H9 (cell line): ENCODE data around the gene HMG20B. TPM values are rescaled to one million over a fixed set of nuclear protein-coding genes. Genes with fewer than 3 reads are reported as not detected.
"Not testable (repeated sequence)": the region's sequence is repeated elsewhere in the genome, so short reads cannot be mapped to it uniquely, and the experiment has no call there.

Experiments
- DNase-seq: peaks from one replicate; pipeline ENCODE4 v3.0.0-alpha.2; 2017
- H2AFZ ChIP-seq: one replicate; pipeline ENCODE4 v1.6.1; 2013; ENCODE audit warnings: mild to moderate bottlenecking, low read length, control low read depth, moderate library complexity
- H2AK5ac ChIP-seq: 2 replicates; pipeline ENCODE4 v1.6.1; 2013; ENCODE audit warnings: low read length, control low read depth, mixed read lengths; ENCODE audit not compliant: insufficient read length
- H2BK120ac ChIP-seq: one replicate; pipeline ENCODE4 v1.6.1; 2013; ENCODE audit warnings: low read depth, mild to moderate bottlenecking, low read length, control low read depth, inconsistent platforms; ENCODE audit not compliant: poor library complexity, severe bottlenecking
- H2BK12ac ChIP-seq: 2 replicates; pipeline ENCODE4 v1.6.1; 2013; ENCODE audit warnings: low read length, control low read depth, mixed read lengths, low read depth; ENCODE audit not compliant: insufficient read length
- H2BK15ac ChIP-seq: 2 replicates; pipeline ENCODE4 v1.6.1; 2013; ENCODE audit warnings: low read depth, low read length, control low read depth
- H2BK20ac ChIP-seq: one replicate; pipeline ENCODE4 v1.6.1; 2013; ENCODE audit warnings: low read depth, mild to moderate bottlenecking, low read length, control low read depth, inconsistent platforms; ENCODE audit not compliant: poor library complexity, severe bottlenecking
- H2BK5ac ChIP-seq: 2 replicates; pipeline ENCODE4 v1.6.1; 2013; ENCODE audit warnings: low read length, control low read depth, mixed read lengths; ENCODE audit not compliant: insufficient read length
- H3K14ac ChIP-seq: 2 replicates; pipeline ENCODE4 v1.6.1; 2013; ENCODE audit warnings: low read length, control low read depth; ENCODE audit not compliant: insufficient read depth
- H3K18ac ChIP-seq: 2 replicates; pipeline ENCODE4 v1.6.1; 2013; ENCODE audit warnings: low read depth, mild to moderate bottlenecking, mixed read lengths, low read length, control low read depth; ENCODE audit not compliant: insufficient read length
- H3K23ac ChIP-seq: 2 replicates; pipeline ENCODE4 v1.6.1; 2013; ENCODE audit warnings: low read length, control low read depth, mixed read lengths, low read depth; ENCODE audit not compliant: insufficient read length
- H3K23me2 ChIP-seq: 2 replicates; pipeline ENCODE4 v1.6.1; 2013; ENCODE audit warnings: low read depth, mild to moderate bottlenecking, mixed read lengths, low read length, control low read depth; ENCODE audit not compliant: insufficient read length, poor library complexity, severe bottlenecking
- H3K27ac ChIP-seq: 2 replicates; pipeline ENCODE4 v1.5.1; 2013; ENCODE audit warnings: low read length, control low read depth, mixed read lengths, low read depth; ENCODE audit not compliant: insufficient read length
- H3K27me3 ChIP-seq: 2 replicates; pipeline ENCODE4 v1.6.1; 2013; ENCODE audit warnings: low read length, control low read depth, inconsistent platforms; ENCODE audit not compliant: insufficient read depth
- H3K4ac ChIP-seq: 2 replicates; pipeline ENCODE4 v1.6.1; 2013; ENCODE audit warnings: low read depth, mild to moderate bottlenecking, control low read depth, inconsistent platforms, low read length, moderate library complexity
- H3K4me1 ChIP-seq: 2 replicates; pipeline ENCODE4 v1.6.1; 2013; ENCODE audit warnings: low read length, control low read depth, inconsistent platforms; ENCODE audit not compliant: insufficient read depth
- H3K4me2 ChIP-seq: 2 replicates; pipeline ENCODE4 v1.6.1; 2013; ENCODE audit warnings: low read length, control low read depth, mixed read lengths; ENCODE audit not compliant: insufficient read length, insufficient read depth
- H3K56ac ChIP-seq: 2 replicates; pipeline ENCODE4 v1.6.1; 2013; ENCODE audit warnings: low read depth, mild to moderate bottlenecking, mixed read lengths, low read length, control low read depth; ENCODE audit not compliant: insufficient read length
- H3K79me1 ChIP-seq: 2 replicates; pipeline ENCODE4 v1.6.1; 2013; ENCODE audit warnings: low read depth, mild to moderate bottlenecking, moderate library complexity, low read length, control low read depth, inconsistent platforms; ENCODE audit not compliant: insufficient read depth, poor library complexity, severe bottlenecking
- H3K79me2 ChIP-seq: 2 replicates; pipeline ENCODE4 v1.6.1; 2013; ENCODE audit warnings: low read length, control low read depth, inconsistent platforms; ENCODE audit not compliant: insufficient read depth
- H3K9ac ChIP-seq: 2 replicates; pipeline ENCODE4 v1.6.1; 2013; ENCODE audit warnings: low read length, control low read depth, mixed read lengths; ENCODE audit not compliant: insufficient read length; ENCODE audit errors: extremely low read depth
- H3K9me3 ChIP-seq: one replicate; pipeline ENCODE4 v1.6.1; 2013; ENCODE audit warnings: low read depth, low read length, inconsistent platforms; ENCODE audit not compliant: control insufficient read depth
- H3T11ph ChIP-seq: one replicate; pipeline ENCODE4 v1.6.1; 2013; ENCODE audit warnings: mild to moderate bottlenecking, low read length, control low read depth, inconsistent platforms
- H4K20me1 ChIP-seq: one replicate; pipeline ENCODE4 v1.6.1; 2013; ENCODE audit not compliant: control insufficient read depth, insufficient read length, insufficient read depth
- H4K5ac ChIP-seq: 2 replicates; pipeline ENCODE4 v1.6.1; 2013; ENCODE audit warnings: low read depth, mild to moderate bottlenecking, mixed read lengths, low read length, control low read depth; ENCODE audit not compliant: insufficient read length
- H4K8ac ChIP-seq: replicated peaks from 2 replicates; pipeline ENCODE4 v1.6.1; 2013; ENCODE audit warnings: low read length, control low read depth, mixed read lengths, low read depth; ENCODE audit not compliant: insufficient read length
- H4K91ac ChIP-seq: 2 replicates; pipeline ENCODE4 v1.6.1; 2013; ENCODE audit warnings: low read depth, mild to moderate bottlenecking, moderate library complexity, mixed read lengths, low read length, control low read depth; ENCODE audit not compliant: insufficient read length
- H3K27ac Mint-ChIP-seq, 3 experiments: 2 replicates in 2 of 3; 3 replicates in 1 of 3; pipeline ENCODE4 v1.8.0; 2020 to 2021; ENCODE audit warnings: mixed read lengths in 3 of 3, mild to moderate bottlenecking in 1 of 3, moderate library complexity in 1 of 3
- H3K27me3 Mint-ChIP-seq: 2 replicates; pipeline ENCODE4 v1.8.0; 2021; ENCODE audit warnings: low read depth, mild to moderate bottlenecking, moderate library complexity, mixed read lengths
- H3K36me3 Mint-ChIP-seq, 3 experiments: 2 replicates in 2 of 3; 3 replicates in 1 of 3; pipeline ENCODE4 v1.8.0; 2020 to 2021; ENCODE audit warnings: low read depth in 3 of 3, mixed read lengths in 3 of 3; ENCODE audit not compliant: insufficient read depth in 1 of 3
- H3K4me1 Mint-ChIP-seq, 2 experiments: 2 replicates each; pipeline ENCODE4 v1.8.0; 2020; ENCODE audit warnings: mixed read lengths in 2 of 2
- H3K4me3 Mint-ChIP-seq, 2 experiments: 2 replicates in 1 of 2; 3 replicates in 1 of 2; pipeline ENCODE4 v1.8.0; 2020 to 2021; ENCODE audit warnings: mild to moderate bottlenecking in 2 of 2, mixed read lengths in 2 of 2, moderate library complexity in 1 of 2
- H3K9me3 Mint-ChIP-seq, 2 experiments: 2 replicates in 1 of 2; 3 replicates in 1 of 2; pipeline ENCODE4 v1.8.0; 2020; ENCODE audit warnings: mild to moderate bottlenecking in 2 of 2, mixed read lengths in 2 of 2, moderate library complexity in 1 of 2
- WGBS: extraction: QIAGEN DNeasy Blood & Tissue Kit; methylation state at CpG from one replicate; pipeline ENCODE4 v1.1.7; 2013; ENCODE audit warnings: missing lambda C conversion rate, low lambda C conversion rate, mixed read lengths; ENCODE audit not compliant: insufficient read length; ENCODE audit errors: extremely low coverage; 5-methylcytosine and 5-hydroxymethylcytosine counted together
- total RNA-seq: library from RNA; stranded (reverse); gene quantifications from 2 replicates; pipeline ENCODE4 v1.2.1, GENCODE V29; 2021
- TF ChIP-seq, protein P1 (sequence below): fragments of 200-600 bp; sonication (generic); conservative IDR thresholded peaks from 3 replicates; pipeline ENCODE4 v1.8.0; 2021; ENCODE audit warnings: antibody characterized with exemption, mild to moderate bottlenecking

The HMG20B gene
- total RNA-seq, 1 experiment from 2014 or later: 58.1 TPM

DNA sequence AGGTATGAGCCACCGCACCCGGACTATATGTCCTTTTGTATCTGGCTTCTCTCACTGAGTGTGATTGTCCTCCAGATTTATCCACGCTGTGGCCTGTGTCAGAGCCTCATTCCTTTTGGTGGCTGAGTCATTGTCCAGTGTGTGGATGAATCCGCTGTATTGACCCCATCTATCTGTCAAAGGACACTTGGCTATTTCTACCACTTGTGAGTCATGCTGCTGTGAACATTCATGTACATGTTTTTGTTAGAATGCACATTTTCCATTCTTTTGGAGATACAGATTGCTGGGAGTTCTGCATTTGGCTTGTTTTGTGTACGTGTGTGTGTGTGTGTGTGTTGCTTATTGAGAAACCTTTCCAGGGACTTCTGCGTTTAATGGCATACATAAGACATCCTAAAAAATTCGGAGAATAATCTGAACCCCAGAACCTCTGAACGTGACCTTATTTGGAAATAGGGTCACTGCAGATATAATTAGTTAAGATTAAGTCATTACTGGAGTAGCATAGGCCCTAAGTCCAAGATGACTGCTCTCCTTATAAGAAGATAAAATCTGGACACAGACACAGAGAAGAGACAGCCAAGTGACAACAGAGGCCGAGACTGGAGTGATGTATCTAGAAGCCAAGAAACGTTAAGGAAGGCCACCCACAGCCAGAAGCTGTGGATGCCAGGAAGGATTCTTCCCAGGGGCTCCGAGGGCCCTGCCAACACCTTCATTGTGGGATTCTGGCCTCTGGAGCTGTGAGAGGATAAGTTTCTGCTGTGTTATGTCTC is 7.6 kb downstream of the HMG20B start:
- no peaks in the 10 kb centered on the region for H3K79me2 ChIP-seq
- no peak overlapping the region for H4K8ac ChIP-seq
- H4K20me1 ChIP-seq: no peaks in the 10 kb centered on the region
- no peaks in the 10 kb centered on the region for H3K9me3 ChIP-seq
- H3K18ac ChIP-seq: no peak overlapping the region
- H3K27me3 Mint-ChIP-seq: peaks cover 49% of the 10 kb centered on the region
- no peaks in the 10 kb centered on the region for H3K79me1 ChIP-seq
- no peak overlapping the region for H3K14ac ChIP-seq
- no peak overlapping the region for H2AK5ac ChIP-seq
- H3T11ph ChIP-seq: no peak overlapping the region
- WGBS: no CpG with 5 or more reads among the region's 11 CpGs
- DNase-seq: no peak
- no peaks in the 10 kb centered on the region for H3K4me1 ChIP-seq
- H4K91ac ChIP-seq: no peak overlapping the region
- peaks cover 7 to 14% of the 10 kb centered on the region in 2 experiments for H3K4me1 Mint-ChIP-seq
- no peak overlapping the region for H2BK12ac ChIP-seq
- H3K9ac ChIP-seq: no peak overlapping the region
- H2BK5ac ChIP-seq: no peak overlapping the region
- no peak overlapping the region for H2BK120ac ChIP-seq
- no peak overlapping the region for H3K23ac ChIP-seq
- H3K27ac Mint-ChIP-seq: no peak overlapping the region
- H2AFZ ChIP-seq: no peak overlapping the region
- H3K4ac ChIP-seq: no peak overlapping the region
- no peaks in the 10 kb centered on the region; the same call in 1 of the 2 replicates for H3K27me3 ChIP-seq
- TF ChIP-seq, protein P1, sequence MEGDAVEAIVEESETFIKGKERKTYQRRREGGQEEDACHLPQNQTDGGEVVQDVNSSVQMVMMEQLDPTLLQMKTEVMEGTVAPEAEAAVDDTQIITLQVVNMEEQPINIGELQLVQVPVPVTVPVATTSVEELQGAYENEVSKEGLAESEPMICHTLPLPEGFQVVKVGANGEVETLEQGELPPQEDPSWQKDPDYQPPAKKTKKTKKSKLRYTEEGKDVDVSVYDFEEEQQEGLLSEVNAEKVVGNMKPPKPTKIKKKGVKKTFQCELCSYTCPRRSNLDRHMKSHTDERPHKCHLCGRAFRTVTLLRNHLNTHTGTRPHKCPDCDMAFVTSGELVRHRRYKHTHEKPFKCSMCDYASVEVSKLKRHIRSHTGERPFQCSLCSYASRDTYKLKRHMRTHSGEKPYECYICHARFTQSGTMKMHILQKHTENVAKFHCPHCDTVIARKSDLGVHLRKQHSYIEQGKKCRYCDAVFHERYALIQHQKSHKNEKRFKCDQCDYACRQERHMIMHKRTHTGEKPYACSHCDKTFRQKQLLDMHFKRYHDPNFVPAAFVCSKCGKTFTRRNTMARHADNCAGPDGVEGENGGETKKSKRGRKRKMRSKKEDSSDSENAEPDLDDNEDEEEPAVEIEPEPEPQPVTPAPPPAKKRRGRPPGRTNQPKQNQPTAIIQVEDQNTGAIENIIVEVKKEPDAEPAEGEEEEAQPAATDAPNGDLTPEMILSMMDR: no peak
- peaks cover 2 to 3% (median 3%) of the 10 kb centered on the region in 3 experiments; a peak in 6 of 7 replicates for H3K36me3 Mint-ChIP-seq
- H4K5ac ChIP-seq: no peak overlapping the region
- no peak overlapping the region for H3K56ac ChIP-seq
- no peak overlapping the region for H3K4me2 ChIP-seq
- H3K4me3 Mint-ChIP-seq: no peak overlapping the region
- no peak overlapping the region for H2BK20ac ChIP-seq
- H3K23me2 ChIP-seq: peaks cover 15% of the 10 kb centered on the region
- H3K9me3 Mint-ChIP-seq: no peaks in the 10 kb centered on the region; a peak in 1 of 5 replicates
- H3K27ac ChIP-seq: no peak overlapping the region
- H2BK15ac ChIP-seq: no peak overlapping the region

DNA sequence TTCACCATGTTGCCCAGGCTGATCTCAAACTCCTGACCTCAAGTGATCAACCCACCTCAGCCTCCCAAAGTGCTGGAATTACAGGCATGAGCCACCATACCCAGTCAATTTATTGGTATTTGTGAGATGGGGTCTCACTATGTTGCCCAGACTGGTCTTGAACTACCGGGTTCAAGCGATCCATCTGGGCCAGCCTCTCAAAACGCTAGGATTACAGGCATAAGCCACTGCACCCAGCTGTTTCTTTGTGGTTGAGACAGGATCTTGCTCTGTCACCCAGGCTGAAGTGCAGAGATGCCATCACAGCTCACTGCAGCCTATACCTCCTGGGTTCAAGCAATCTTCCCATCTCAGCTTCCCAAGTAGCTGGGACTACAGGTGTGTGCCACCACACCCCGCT is 9.0 kb downstream of the HMG20B start:
- WGBS: no CpG with 5 or more reads among the region's 4 CpGs

More for the DNA sequence above, 9.0 kb downstream of the HMG20B start:
- DNase-seq, H3K4me1 Mint-ChIP-seq, H2BK12ac ChIP-seq, H3K4ac ChIP-seq, H3K23ac ChIP-seq, H3K4me2 ChIP-seq, H3K27me3 ChIP-seq, H4K8ac ChIP-seq, H2AFZ ChIP-seq, H2BK5ac ChIP-seq, H3K9me3 ChIP-seq, H3K79me2 ChIP-seq, H3K56ac ChIP-seq, H2BK15ac ChIP-seq, H4K20me1 ChIP-seq, H3K4me1 ChIP-seq, H3K9me3 Mint-ChIP-seq, H2AK5ac ChIP-seq, H3K27ac ChIP-seq, H4K5ac ChIP-seq, H3T11ph ChIP-seq, H3K9ac ChIP-seq, H3K27ac Mint-ChIP-seq, H3K18ac ChIP-seq, H3K36me3 Mint-ChIP-seq, H2BK120ac ChIP-seq, H4K91ac ChIP-seq, H3K14ac ChIP-seq, H3K4me3 Mint-ChIP-seq, H2BK20ac ChIP-seq, H3K79me1 ChIP-seq: not testable (repeated sequence)
- H3K23me2 ChIP-seq: peaks cover 10% of the 10 kb centered on the region
- H3K27me3 Mint-ChIP-seq: peaks cover 59% of the 10 kb centered on the region
